Breast epithelium (tissue), 3 donors: ENCODE data around the gene CINP.

ENCODE experiments used
- POLR2A ChIP-seq: fragments of 450-650 bp; IDR thresholded peaks from one replicate; pipeline ENCODE4 v1.6.1; 2016; ENCODE audit warnings: antibody characterized with exemption, mild to moderate bottlenecking, moderate library complexity
- TF ChIP-seq, protein P1 (sequence below), 3 donors: fragments of 450-650 bp; IDR thresholded peaks; one replicate each; pipeline ENCODE4 v1.5.1; 2016 to 2017; ENCODE audit warnings: antibody characterized with exemption in 3 of 3, mild to moderate bottlenecking in 3 of 3, moderate library complexity in 3 of 3

DNA sequence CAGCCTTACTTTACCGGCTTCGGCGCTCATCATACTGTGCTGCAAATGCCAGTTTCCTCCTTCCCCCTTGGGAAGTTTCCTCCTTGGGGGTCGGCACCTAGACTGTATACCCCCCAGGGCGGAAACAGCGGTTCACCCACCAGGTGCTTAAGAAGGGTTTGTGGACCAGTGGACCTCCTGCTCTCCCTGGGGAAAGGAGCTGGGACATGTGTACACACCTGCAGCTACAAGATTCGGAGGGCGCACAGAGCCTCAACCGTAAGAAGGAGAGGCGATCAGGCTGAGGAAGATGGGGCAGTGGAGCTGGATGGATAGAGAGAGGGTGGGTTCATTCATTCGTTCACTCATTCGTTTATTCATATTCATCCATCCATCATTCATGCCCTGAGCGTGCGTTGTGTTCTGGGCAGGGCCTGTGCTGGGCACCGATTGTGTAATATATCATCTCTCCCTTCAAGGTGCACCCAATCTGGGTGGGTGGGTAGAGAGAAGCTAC is 43.9 kb downstream of the CINP start:
- TF ChIP-seq, protein P1, sequence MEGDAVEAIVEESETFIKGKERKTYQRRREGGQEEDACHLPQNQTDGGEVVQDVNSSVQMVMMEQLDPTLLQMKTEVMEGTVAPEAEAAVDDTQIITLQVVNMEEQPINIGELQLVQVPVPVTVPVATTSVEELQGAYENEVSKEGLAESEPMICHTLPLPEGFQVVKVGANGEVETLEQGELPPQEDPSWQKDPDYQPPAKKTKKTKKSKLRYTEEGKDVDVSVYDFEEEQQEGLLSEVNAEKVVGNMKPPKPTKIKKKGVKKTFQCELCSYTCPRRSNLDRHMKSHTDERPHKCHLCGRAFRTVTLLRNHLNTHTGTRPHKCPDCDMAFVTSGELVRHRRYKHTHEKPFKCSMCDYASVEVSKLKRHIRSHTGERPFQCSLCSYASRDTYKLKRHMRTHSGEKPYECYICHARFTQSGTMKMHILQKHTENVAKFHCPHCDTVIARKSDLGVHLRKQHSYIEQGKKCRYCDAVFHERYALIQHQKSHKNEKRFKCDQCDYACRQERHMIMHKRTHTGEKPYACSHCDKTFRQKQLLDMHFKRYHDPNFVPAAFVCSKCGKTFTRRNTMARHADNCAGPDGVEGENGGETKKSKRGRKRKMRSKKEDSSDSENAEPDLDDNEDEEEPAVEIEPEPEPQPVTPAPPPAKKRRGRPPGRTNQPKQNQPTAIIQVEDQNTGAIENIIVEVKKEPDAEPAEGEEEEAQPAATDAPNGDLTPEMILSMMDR (IDR thresholded peaks at IDR 0.05) = no peak
- TF ChIP-seq POLR2A = no peak
